ENCODE results near the gene RIPK4. TPM values are rescaled to one million over a fixed set of nuclear protein-coding genes. Genes with fewer than 3 reads are reported as not detected.
"Not testable (repeated sequence)": the region's sequence is repeated elsewhere in the genome, so short reads cannot be mapped to it uniquely, and the experiment has no call there.

RIPK4 gene
- total RNA-seq, 1 experiment from 2014 or later: not detected

DNA sequence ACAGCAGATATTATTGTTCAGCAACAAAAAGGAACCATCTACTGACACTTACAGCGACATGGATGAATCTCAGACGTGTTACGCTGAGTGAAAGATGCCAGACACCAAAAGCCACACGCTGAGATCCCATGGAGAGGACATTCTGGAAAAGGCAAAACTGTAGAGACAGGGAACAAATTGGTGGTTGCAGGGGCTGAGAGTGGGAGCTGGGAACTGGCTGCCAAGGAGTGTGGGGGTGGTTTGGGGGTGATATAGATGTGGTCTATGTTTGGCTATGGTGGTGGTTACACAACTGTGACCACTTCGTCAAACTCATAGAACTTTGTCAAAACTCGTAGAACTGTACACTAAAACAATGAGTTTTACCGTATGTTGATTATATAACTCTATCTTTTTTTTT, 57.7 kb downstream of the RIPK4 start:
- in situ Hi-C loops (cut with HindIII; ENCODE audit: low sequenced_read_pairs): no loop called here
- no peak for DNase-seq (ENCODE audit: low spot score)

DNA sequence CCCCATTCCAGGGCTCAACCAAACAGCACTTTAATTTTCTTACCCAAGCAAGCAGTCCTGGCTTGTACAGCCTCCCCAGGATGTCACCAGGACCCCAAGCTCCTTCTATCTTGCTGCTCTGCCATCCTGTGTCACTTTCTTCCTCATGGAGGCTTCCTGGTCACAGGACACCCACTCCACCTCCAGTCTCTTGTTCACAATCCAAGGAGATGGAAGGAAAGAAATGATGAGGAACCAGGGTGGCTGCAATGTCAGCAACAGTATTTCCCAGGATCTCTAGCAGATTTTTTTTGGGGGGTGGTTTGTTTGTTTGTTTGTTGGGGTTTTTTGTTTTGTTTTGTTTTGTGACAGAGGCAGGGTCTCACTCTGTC, 58.9 kb downstream of the RIPK4 start:
- no peak for DNase-seq (ENCODE audit: low spot score)
- in situ Hi-C loops (cut with HindIII; ENCODE audit: low sequenced_read_pairs): no loop called here

DNA sequence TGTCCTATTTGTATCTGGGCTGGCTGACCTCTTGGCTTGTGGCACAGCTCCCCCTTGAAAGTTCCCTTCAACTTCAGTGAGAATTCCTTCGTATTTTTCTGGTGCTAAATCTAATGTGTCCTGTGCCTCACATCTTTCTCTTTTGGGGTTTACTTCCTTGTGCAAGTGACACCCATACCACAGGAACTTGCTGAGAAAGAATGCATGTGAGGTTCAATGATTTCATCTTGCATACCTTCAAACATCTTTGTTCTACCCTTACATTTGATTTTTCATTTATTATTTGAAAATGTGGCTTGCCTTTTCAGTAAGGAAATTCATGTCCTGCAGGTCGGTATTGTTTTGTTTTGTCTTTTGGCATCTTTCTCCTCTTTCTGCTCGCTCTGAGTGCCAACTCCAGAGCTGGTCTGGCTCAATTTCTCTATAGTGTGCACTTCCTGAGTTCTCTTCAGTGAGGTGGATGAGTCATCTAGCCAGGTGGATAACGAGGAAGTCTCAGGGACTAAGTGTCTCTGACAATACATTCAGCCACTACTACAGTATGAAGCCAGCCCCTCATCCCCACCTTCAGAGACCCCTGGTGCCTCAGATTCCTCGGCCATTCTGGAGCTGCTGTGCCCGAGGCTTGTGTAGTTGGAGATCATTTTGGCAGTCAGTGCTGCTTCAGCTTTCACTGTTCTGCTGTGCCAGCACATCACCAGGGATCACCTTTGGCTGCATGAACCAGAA, 59.5 kb downstream of the RIPK4 start:
- DNase-seq (ENCODE audit: low spot score): no peak
- in situ Hi-C loops (cut with HindIII; ENCODE audit: low sequenced_read_pairs): no loop called here

DNA sequence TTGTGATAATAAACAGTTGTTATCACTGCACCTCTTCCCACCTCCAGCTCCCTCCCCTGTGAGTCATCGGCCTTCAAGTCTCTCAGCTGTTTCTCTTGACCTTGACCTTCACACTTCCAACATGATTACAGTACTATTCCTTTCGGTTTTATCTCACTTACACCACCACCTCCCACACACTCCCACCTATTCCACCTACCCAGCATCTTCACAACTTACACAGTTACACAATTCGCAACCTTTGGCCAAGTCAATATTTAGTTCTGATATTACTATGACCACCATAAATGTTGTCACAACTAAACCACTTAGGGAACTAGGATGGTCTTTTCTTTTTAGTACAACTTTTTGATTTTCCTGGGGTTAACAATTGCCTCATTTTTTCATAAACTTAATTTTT, 60.2 kb downstream of the RIPK4 start:
- no peak for DNase-seq (ENCODE audit: low spot score)
- in situ Hi-C loops (cut with HindIII; ENCODE audit: low sequenced_read_pairs): no loop called here

DNA sequence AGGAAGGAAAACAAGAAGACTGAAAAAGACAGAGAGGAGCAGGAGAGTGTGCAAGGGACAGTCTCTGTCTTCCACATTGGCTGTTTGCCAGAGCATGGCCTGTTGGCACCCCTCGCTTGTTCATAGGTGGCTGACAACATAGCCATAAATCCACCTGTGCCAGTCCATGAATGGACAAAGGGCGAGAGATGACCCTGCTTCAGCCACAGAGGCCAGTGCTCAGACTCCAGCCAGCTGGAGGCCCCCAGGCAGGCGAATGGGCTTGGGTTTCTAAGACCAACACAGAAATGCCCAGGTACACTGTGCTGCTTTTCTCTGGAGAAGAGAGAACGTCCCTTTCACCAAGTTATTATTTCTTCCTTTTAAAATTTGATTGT, 60.6 kb downstream of the RIPK4 start:
- in situ Hi-C loops (cut with HindIII; ENCODE audit: low sequenced_read_pairs): no loop called here
- no peak for DNase-seq (ENCODE audit: low spot score)

DNA sequence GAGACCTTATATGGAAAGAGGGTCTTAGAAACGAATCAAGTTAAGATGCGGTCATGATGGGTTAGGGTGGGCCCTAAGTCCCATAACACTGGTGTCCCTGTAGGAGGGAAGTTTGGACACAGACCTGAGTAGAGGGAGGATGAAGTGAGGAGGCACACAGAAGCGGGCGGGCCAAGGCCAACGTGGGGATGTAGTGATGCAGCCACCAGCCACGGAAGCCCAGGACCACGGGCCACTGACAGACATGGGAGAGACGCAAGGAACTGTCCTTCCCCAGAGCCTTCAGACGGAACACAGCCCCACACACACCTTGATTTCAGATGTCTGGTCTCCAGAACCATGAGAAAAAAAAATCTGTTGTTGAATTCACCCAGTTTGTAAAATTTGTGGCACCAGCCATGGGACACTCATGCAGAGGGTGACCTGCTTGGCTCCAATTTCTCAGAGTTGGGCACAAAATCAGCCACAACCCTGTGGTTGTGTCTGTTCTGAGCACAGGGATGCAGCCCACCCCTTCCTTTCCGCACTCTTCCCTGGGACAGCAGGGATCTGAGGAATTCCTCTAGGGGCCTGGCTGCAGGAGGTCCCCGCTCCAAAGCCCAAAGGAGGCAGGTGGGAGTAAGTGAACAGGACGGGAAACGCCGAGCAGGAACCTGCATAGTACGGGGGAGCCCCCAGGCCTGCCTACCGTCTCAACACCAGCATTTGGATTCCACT, 61.1 kb downstream of the RIPK4 start:
- in situ Hi-C loops (cut with HindIII; ENCODE audit: low sequenced_read_pairs): no loop called here
- DNase-seq (ENCODE audit: low spot score): no peak

DNA sequence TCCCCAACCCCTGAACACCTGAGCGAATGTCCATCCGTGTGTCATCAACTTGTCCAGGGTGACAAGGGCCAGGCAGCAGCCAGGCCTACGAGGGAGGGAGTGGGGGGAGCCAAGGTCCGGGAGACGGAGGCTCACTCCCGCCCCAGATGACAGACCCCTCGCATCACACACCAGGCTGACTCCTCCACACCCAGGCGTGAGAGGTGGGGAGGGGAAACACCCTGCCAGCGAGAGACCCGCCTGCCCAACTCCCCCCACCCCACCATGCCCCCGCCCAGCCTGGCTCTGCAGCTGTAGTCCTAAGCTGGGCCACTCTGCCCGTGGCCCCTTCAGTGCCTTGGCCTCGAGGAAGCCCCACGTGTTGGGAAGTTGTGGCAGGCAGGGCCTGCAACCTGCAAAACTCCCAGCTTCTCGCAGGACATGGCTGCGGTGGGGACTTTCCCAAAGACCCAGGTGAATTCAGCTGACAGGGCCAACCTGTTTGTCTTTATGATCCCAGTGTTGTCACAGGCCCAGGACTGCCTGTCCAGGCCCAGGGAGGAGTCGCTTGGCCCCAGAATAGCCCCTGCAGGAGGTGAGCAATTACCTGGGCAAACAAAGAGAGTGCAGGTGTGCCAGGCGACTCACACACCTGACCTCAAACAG, 62.9 kb downstream of the RIPK4 start:
- in situ Hi-C loops (cut with HindIII; ENCODE audit: low sequenced_read_pairs): no loop called here
- no peak for DNase-seq (ENCODE audit: low spot score)

DNA sequence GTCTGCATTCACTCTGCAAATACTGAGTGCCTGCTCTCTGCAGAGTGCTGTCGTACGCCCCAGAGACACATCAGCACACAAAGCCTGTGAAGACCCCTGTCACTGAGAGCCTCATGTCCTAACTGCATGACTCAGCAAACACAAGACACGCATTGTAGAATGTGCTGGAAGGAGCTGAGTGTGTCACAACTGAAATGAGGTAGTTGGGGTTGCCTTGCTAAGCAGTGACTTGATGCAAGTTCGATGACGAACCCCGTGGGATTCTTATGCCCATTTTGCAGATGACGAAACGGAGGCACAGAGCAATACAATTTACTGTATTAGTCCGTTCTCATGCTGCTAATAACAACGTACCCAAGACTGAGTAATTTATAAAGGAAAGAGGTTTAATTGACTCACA, 65.1 kb downstream of the RIPK4 start:
- in situ Hi-C loops (cut with HindIII; ENCODE audit: low sequenced_read_pairs): no loop called here
- DNase-seq (ENCODE audit: low spot score): no peak

DNA sequence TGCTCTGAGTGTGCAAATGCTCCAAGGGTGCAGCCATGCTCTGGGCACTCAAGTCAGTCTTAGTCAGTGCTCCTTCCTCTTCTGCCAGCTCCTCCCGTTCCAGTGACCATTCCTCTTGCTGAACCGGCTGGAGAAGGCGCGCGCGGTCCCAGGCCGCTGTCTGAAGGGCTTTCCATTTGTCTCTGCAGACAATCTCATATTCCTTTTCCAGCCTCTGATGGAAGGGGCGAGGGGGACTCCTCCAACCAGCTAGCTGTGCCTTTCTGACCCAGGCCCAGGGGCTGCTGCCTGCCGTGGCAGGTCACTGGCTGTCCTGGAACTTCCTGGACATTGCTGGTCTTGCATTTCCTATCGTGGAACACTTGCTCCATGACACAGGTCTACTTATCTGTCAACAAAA, 67.5 kb downstream of the RIPK4 start:
- in situ Hi-C loops (cut with HindIII; ENCODE audit: low sequenced_read_pairs): no loop called here
- DNase-seq (ENCODE audit: low spot score): no peak

DNA sequence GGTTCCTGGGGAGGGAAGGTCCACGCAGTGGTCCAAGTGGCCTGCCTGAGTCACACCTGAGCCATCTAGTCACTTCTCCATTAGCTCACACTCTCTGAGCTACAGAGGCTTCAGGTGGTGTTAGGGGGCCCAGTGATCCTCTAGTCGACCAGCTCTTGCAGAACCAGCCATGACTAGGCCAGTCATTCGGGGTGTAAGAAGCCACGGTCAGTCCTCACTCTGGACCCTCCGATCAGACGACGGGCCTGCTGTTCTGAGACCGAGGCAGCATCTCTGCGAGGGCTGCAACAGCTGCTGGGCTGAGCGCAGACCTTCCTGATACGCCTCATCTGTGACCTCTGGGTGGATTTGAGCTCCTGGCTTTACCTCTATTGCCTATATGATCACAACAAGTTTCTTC, 68.8 kb downstream of the RIPK4 start:
- no peak for DNase-seq (ENCODE audit: low spot score)
- in situ Hi-C loops (cut with HindIII; ENCODE audit: low sequenced_read_pairs): no loop called here

DNA sequence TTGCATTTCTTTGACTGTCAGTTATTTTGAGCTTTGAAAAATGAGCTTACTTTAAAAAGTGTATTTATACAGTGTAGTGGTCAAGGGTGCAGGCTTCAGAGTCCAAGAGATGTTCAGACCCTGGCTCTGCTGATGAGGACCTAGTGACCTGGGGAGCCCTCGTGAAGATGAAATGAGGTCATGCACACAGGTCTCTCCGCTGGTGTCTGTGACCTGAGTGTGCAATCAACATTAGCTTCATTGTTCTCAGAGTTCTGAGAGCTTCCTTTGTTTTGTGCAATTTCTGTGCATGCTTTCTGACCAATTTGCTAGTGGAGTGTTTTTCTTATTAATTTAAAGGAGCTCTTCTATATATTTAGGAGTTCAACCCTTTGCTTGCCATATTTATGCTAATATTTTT, 71.3 kb downstream of the RIPK4 start:
- DNase-seq (ENCODE audit: low spot score): no peak
- in situ Hi-C loops (cut with HindIII; ENCODE audit: low sequenced_read_pairs): no loop called here

DNA sequence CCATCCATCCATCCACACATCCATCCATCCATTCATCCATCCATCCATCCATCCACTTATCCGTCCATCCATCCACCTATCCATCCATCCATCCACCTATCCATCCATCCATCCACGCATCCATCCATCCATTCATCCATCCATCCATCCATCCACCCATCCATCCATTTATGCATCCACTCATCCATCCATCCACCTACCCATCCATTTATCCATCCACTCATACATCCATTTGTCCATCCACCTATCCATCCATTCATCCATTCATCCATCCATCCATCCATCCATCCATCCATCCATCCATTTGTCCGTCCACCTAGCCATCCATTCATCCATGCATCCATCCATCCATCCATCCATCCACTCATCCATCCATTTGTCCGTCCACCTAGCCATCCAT, 72.8 kb downstream of the RIPK4 start:
- DNase-seq (ENCODE audit: low spot score); in situ Hi-C loops (cut with HindIII; ENCODE audit: low sequenced_read_pairs): not testable (repeated sequence)

DNA sequence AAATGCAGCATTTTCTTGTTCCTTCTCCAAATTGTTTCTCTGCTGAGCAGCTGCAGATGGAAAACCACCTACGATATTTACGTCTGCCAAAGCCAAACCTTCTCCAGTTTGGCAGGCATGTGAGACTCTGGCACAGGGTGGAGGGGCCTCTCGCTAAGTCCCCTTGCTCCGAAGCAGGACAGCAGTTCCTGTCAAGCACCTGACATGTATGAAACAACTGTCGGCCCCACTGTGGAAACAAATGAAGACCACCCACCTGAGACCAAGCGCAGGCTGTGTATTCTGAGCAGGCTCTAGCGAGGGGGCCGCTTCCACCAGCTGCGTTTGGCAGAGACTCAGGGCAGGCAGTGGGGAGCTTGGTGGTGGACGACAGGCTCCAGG, 74.7 kb downstream of the RIPK4 start:
- in situ Hi-C loops (cut with HindIII; ENCODE audit: low sequenced_read_pairs): no loop called here
- no peak for DNase-seq (ENCODE audit: low spot score)

DNA sequence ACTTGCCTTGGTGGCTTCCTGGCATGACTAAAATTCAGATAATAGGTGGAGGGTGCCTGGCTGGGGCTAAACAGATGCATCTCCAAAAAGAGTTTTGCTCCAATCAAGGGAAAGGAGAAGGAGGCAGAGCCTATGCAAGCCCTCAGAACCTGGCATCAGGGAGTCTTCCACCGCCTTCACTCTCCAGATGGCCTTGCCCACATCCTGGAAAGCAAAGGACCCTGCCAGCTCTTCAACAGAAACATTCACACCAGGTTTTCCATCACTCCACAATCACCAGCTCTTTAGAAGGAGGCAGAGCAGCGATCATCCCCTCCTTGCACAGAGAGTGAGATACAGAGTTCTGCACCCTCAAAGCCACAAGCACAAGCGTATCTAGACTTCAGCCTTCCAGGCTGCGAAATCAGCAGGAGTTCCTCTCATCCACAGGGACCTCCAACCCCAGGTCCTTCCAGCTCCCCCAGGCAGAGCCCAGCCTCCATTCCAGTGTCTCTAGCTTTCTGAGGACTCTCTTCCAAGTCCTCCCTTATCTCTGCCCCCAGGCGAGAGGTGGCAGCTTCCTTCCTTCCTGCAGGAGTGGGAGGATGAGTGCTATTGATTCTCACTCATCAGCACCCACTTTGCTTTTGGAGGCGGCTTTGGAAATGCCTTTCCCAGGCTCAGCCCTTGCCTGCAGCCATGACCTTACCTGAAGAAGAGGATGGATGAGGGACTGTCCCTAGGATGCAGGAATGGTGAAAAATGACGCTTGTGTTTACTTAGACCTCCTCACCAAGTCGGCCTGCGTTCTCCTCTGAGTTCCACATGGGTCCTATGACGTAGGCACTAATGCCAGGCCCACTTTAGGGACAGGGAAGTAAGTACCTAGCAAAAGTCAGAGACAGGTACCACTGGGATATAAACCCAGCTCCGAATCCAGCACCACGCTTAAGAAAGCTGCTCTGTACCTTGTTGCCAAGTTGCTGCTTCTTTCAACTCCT, 75.4 kb downstream of the RIPK4 start:
- in situ Hi-C loops (cut with HindIII; ENCODE audit: low sequenced_read_pairs): no loop called here
- no peak for DNase-seq (ENCODE audit: low spot score)

Other genes with a start within 250 kb of the RIPK4 start
- gene PRDM15, start 112.3 kb upstream of the RIPK4 start, total RNA-seq (2014; rRNA removed; shearing (Covaris generic)): 2.8 and 5.4 TPM in 2 replicates
- 14.7 and 16.3 TPM in 2 replicates for gene C2CD2, start 187.0 kb upstream of the RIPK4 start, total RNA-seq (2014; rRNA removed; shearing (Covaris generic))
- 5.5 and 22.0 TPM in 2 replicates for gene ZBTB21, start 243.3 kb upstream of the RIPK4 start, total RNA-seq (2014; rRNA removed; shearing (Covaris generic))